ENCODE measurements around the gene GNG12. TPM values are rescaled to one million over a fixed set of nuclear protein-coding genes. Genes with fewer than 3 reads are reported as not detected.
A peak's percentile ranks its signal among the peaks of the same experiment; 100 is the strongest.

GNG12 gene
- total RNA-seq, 1 experiment from 2014 or later, result 102 TPM

GRCh38 chr1:67737875-67738274 lies 95.4 kb downstream of the GNG12 start:
- Histone ChIP-seq H3K4me2 (no peak overlapping the region), H3K79me2 (ENCODE audit: low read depth) (no peaks in the 10 kb centered on the region), H3K27ac (no peak overlapping the region), H3K9me3 (ENCODE audit: insufficient read depth, low read depth) (no peaks in the 10 kb centered on the region), H3K36me3 (ENCODE audit: low read depth) (no peaks in the 10 kb centered on the region), H3K4me1 (replicated peaks; ENCODE audit: insufficient read depth) (peaks cover 9% of the 10 kb centered on the region), H2AFZ (no peak overlapping the region), H3K4me3 (no peak overlapping the region), H3K9me2 (ENCODE audit: insufficient read depth) (no peaks in the 10 kb centered on the region), H4K20me1 (ENCODE audit: insufficient read depth) (no peaks in the 10 kb centered on the region), H3K27me3 (ENCODE audit: insufficient read depth, low read depth) (no peaks in the 10 kb centered on the region), H3F3A (ENCODE audit: insufficient read depth, low read depth) (no peaks in the 10 kb centered on the region; the same call in 1 of the 2 replicates)
- intact Hi-C loops (cut with micrococcal nuclease; ENCODE audit: unreplicated experiment), result no loop called here
- ChIA-PET POLR2A (ENCODE audit: unreplicated experiment) (no interaction called here), CTCF (interaction anchor here (0.8 kb wide), 1 partner anchor 16 kb away, joined by 3 read pairs; no protein-coding TSS in a partner anchor)
- BruUV-seq (replicated peaks), result no TSS peak
- TF ChIP-seq CTCF (conservative IDR thresholded peaks at IDR 0.05), result no peak
- TF ChIP-seq EZH2 (IDR thresholded peaks at IDR 0.05; ENCODE audit: low read depth), result no peak
- no peak for DNase-seq

GRCh38 chr1:67736750-67737149 lies 96.5 kb downstream of the GNG12 start:
- DNase-seq, result peak in 1 of 2 experiments; percentile 28
- BruUV-seq (replicated peaks), result no TSS peak
- 0 out of 2 replicates have a peak overlapping the region, but pooled peaks have one; percentile 8 for H3K4me2 ChIP-seq
- no peaks in the 10 kb centered on the region for H3K79me2 ChIP-seq (ENCODE audit: low read depth)
- H3K27ac ChIP-seq, result 0 out of 2 replicates have a peak overlapping the region, but pooled peaks have one; percentile 22
- H3K9me3 ChIP-seq (ENCODE audit: insufficient read depth, low read depth), result no peaks in the 10 kb centered on the region
- peaks cover 9% of the 10 kb centered on the region for H3K4me1 ChIP-seq (replicated peaks; ENCODE audit: insufficient read depth)
- H3K9me2 ChIP-seq (ENCODE audit: insufficient read depth), result no peaks in the 10 kb centered on the region
- no peak for TF ChIP-seq EZH2 (IDR thresholded peaks at IDR 0.05; ENCODE audit: low read depth)
- TF ChIP-seq CTCF (conservative IDR thresholded peaks at IDR 0.05), result no peak
- no peaks in the 10 kb centered on the region for H3K27me3 ChIP-seq (ENCODE audit: insufficient read depth, low read depth)
- H3K36me3 ChIP-seq (ENCODE audit: low read depth), result no peaks in the 10 kb centered on the region
- ChIA-PET CTCF (no interaction called here), POLR2A (ENCODE audit: unreplicated experiment) (interaction anchor here (0.7 kb wide), 1 partner anchor 11 kb away, joined by 14 read pairs; no protein-coding TSS in a partner anchor)
- no peak overlapping the region for H3K4me3 ChIP-seq
- no peak overlapping the region for H2AFZ ChIP-seq
- H3F3A ChIP-seq (ENCODE audit: insufficient read depth, low read depth), result no peaks in the 10 kb centered on the region; the same call in 1 of the 2 replicates
- no peaks in the 10 kb centered on the region for H4K20me1 ChIP-seq (ENCODE audit: insufficient read depth)
- intact Hi-C loops (cut with micrococcal nuclease; ENCODE audit: unreplicated experiment), result loop anchor here (1.0 kb wide), 1 partner anchor 13 kb away; no protein-coding TSS in a partner anchor

GRCh38 chr1:67735806-67736627 lies 97.2 kb downstream of the GNG12 start:
- TSS peak; percentile 31 for BruUV-seq (replicated peaks)
- no peak overlapping the region for H2AFZ ChIP-seq
- no peaks in the 10 kb centered on the region for H3K9me2 ChIP-seq (ENCODE audit: insufficient read depth)
- no peak overlapping the region for H3K4me3 ChIP-seq
- DNase-seq, result peak; percentile 71 to 78
- H3F3A ChIP-seq (ENCODE audit: insufficient read depth, low read depth), result no peaks in the 10 kb centered on the region; the same call in 1 of the 2 replicates
- H3K9me3 ChIP-seq (ENCODE audit: insufficient read depth, low read depth), result no peaks in the 10 kb centered on the region
- no peaks in the 10 kb centered on the region for H3K27me3 ChIP-seq (ENCODE audit: insufficient read depth, low read depth)
- no peaks in the 10 kb centered on the region for H3K36me3 ChIP-seq (ENCODE audit: low read depth)
- no peaks in the 10 kb centered on the region for H4K20me1 ChIP-seq (ENCODE audit: insufficient read depth)
- peak overlapping the region; percentile 22; the same call in 1 of the 2 replicates for H3K27ac ChIP-seq
- H3K79me2 ChIP-seq (ENCODE audit: low read depth), result no peaks in the 10 kb centered on the region
- no peak for TF ChIP-seq EZH2 (IDR thresholded peaks at IDR 0.05; ENCODE audit: low read depth)
- intact Hi-C loops (cut with micrococcal nuclease; ENCODE audit: unreplicated experiment), result loop anchor here (1.0 kb wide), 1 partner anchor 13 kb away; no protein-coding TSS in a partner anchor
- POLR2A ChIA-PET (ENCODE audit: unreplicated experiment), result no interaction called here
- H3K4me2 ChIP-seq, result 0 out of 2 replicates have a peak overlapping the region, but pooled peaks have one; percentile 8
- peaks cover 9% of the 10 kb centered on the region for H3K4me1 ChIP-seq (replicated peaks; ENCODE audit: insufficient read depth)
- CTCF ChIA-PET, result interaction anchor here (0.6 kb wide), 1 partner anchor 51 kb away, joined by 8 read pairs; the partner anchor contains the start of gene GADD45A

All from PC-9 (cell line).